HEK293T (cell line): Measurements from ENCODE around the gene SOX13.

ENCODE experiments used
- BHLHE40 ChIP-seq: fragments of 450-650 bp; IDR thresholded peaks from 2 replicates; pipeline ENCODE4 v1.6.1; 2016; ENCODE audit warnings: mild to moderate bottlenecking, moderate library complexity, borderline replicate concordance
- CTBP1 ChIP-seq: fragments of 450-650 bp; IDR thresholded peaks from 2 replicates; pipeline ENCODE4 v1.6.1; 2016; ENCODE audit warnings: borderline replicate concordance
- FOXK2 ChIP-seq: fragments of 450-650 bp; IDR thresholded peaks from 2 replicates; pipeline ENCODE4 v1.6.1; 2016; ENCODE audit warnings: mild to moderate bottlenecking
- FOXM1 ChIP-seq: fragments of 450-650 bp; IDR thresholded peaks from 2 replicates; pipeline ENCODE4 v1.6.1; 2017; ENCODE audit warnings: mild to moderate bottlenecking, borderline replicate concordance
- L3MBTL2 ChIP-seq: fragments of 450-650 bp; conservative IDR thresholded peaks from 2 replicates; pipeline ENCODE4 v1.6.1; 2016; ENCODE audit warnings: mild to moderate bottlenecking
- SP1 ChIP-seq: fragments of 450-650 bp; IDR thresholded peaks from 2 replicates; pipeline ENCODE4 v1.6.1; 2017
- TF ChIP-seq, protein P1 (sequence below): fragments of 450-650 bp; IDR thresholded peaks from 2 replicates; pipeline ENCODE4 v1.6.1; 2016

DNA sequence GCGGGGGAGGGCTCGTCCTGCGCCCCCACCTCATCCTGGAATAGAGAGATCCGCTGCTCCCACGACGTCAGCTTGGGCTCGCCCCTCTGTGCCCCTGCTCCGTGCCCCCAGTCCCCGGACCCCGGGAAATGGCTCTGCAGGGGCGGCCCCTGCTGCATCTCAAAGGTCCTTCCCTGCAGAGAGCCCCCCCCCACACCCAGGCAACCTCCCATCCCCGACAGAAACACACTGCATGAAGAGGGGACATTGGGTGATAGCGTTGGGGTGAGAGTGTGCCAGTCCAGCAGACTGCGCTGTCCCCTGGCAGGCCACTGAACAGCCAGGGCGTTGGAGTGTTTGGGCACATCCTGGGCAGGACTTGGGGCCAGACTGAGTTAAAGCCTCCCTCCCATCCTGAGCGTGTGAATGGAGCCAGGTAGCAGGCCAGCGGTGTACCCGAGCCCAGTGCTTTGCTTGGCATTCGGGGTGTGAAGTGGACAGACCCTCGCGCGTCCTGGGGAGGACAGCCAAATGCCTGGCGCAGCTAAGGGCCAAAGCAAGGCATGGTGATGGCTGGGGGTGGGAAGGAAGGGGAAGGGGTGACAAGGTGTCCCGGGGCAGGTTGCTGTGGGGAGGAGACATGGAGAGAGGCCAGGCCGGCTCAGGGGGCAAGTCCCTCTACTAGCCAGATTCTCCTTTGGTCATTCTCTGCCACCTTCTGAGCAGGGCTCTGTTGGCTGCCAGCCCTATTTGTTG lies 79.6 kb downstream of the SOX13 start:
- TF ChIP-seq BHLHE40 (no peak), L3MBTL2 (no peak), FOXK2 (no peak), FOXM1 (no peak), SP1 (no peak), CTBP1 (no peak)
- TF ChIP-seq, protein P1, sequence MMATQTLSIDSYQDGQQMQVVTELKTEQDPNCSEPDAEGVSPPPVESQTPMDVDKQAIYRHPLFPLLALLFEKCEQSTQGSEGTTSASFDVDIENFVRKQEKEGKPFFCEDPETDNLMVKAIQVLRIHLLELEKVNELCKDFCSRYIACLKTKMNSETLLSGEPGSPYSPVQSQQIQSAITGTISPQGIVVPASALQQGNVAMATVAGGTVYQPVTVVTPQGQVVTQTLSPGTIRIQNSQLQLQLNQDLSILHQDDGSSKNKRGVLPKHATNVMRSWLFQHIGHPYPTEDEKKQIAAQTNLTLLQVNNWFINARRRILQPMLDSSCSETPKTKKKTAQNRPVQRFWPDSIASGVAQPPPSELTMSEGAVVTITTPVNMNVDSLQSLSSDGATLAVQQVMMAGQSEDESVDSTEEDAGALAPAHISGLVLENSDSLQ = no peak
